Stomach (tissue), 4 donors: ENCODE measurements around the gene EPHB6.

Experiments used
- CTCF ChIP-seq, 7 experiments: fragments of 450-650 bp in 4 of 7; fragments of 200-600 bp in 3 of 7; sonication (generic) in 3 of 7; IDR thresholded peaks; one replicate each; pipeline ENCODE4 v1.5.1; 2016 to 2019; ENCODE audit warnings: antibody characterized with exemption in 7 of 7, control low read depth in 2 of 7, mild to moderate bottlenecking in 1 of 7
- EP300 ChIP-seq: sonication (generic); formaldehyde crosslinking; IDR thresholded peaks from one replicate; pipeline ENCODE4 v1.6.1; 2017; ENCODE audit warnings: antibody characterized with exemption
- POLR2A ChIP-seq, 4 donors: fragments of 450-650 bp; IDR thresholded peaks; one replicate each; pipeline ENCODE4 v1.6.1; 2016; ENCODE audit warnings: antibody characterized with exemption in 4 of 4, control low read depth in 2 of 4, mild to moderate bottlenecking in 1 of 4, moderate library complexity in 1 of 4
- POLR2AphosphoS5 ChIP-seq, 3 donors: sonication (generic); formaldehyde crosslinking; IDR thresholded peaks; one replicate each; pipeline ENCODE4 v1.6.1; 2016; ENCODE audit warnings: antibody characterized with exemption in 3 of 3

GRCh38 chr7:142860968-142861367 lies 6.1 kb downstream of the EPHB6 start:
- TF ChIP-seq EP300 (no peak), POLR2A (IDR thresholded peaks at IDR 0.05) (no peak), CTCF (IDR thresholded peaks at IDR 0.05) (no peak), POLR2AphosphoS5 (IDR thresholded peaks at IDR 0.05) (no peak)
